Kidney (tissue), 14 donors: ENCODE measurements around the gene NTRK2. TPM values are rescaled to one million over a fixed set of nuclear protein-coding genes. Genes with fewer than 3 reads are reported as not detected.
A peak's percentile ranks its signal among the peaks of the same experiment; 100 is the strongest.

Experiments
- DNase-seq, 5 donors: peaks; one replicate each; pipeline ENCODE4 v3.0.0-alpha.2; 2013 to 2020
- FAIRE-seq: peaks from 2 replicates; lab custom pipeline; 2012; peaks lifted over from hg19 to GRCh38; lab: Jason Lieb, UNC
- H3K27ac ChIP-seq, 2 donors: one replicate each; pipeline ENCODE4 v1.7.0; 2013; ENCODE audit warnings: low read depth in 2 of 2, low read length in 2 of 2, inconsistent platforms in 1 of 2
- H3K27me3 ChIP-seq: one replicate; pipeline ENCODE4 v1.7.1; 2013; ENCODE audit warnings: low read length, inconsistent platforms; ENCODE audit not compliant: control insufficient read depth, insufficient read depth
- H3K36me3 ChIP-seq, 3 donors: one replicate each; pipeline versions ENCODE4 v1.7.0 to v1.7.1; 2013; ENCODE audit warnings: low read length in 3 of 3, control low read depth in 1 of 3, inconsistent platforms in 1 of 3; ENCODE audit not compliant: insufficient read depth in 3 of 3, control insufficient read depth in 2 of 3
- H3K4me1 ChIP-seq, 3 donors: one replicate each; pipeline versions ENCODE4 v1.7.0 to v1.7.1; 2013; ENCODE audit warnings: low read length in 3 of 3, inconsistent platforms in 1 of 3, low read depth in 1 of 3; ENCODE audit not compliant: control insufficient read depth in 2 of 3, insufficient read depth in 2 of 3
- H3K4me3 ChIP-seq, 3 donors: one replicate each; pipeline versions ENCODE4 v1.7.0 to v1.8.1; 2013; ENCODE audit warnings: low read length in 3 of 3, control low read depth in 1 of 3, inconsistent platforms in 1 of 3
- H3K9ac ChIP-seq, 3 donors: one replicate each; pipeline versions ENCODE4 v1.7.0 to v1.7.1; 2013; ENCODE audit warnings: low read length in 3 of 3, control low read depth in 1 of 3, inconsistent platforms in 1 of 3
- H3K9me3 ChIP-seq, 3 donors: one replicate each; pipeline versions ENCODE4 v1.7.0 to v1.7.1; 2013; ENCODE audit warnings: low read length in 3 of 3, control low read depth in 1 of 3, inconsistent platforms in 1 of 3; ENCODE audit not compliant: control insufficient read depth in 2 of 3, insufficient read depth in 1 of 3
- intact Hi-C: fragments of 100-400 bp; cut with DNase I; formaldehyde crosslinking; loops from one replicate; pipeline ENCODE4 v1.11.1; 2022
- polyA plus RNA-seq: library from polyadenylated mRNA; stranded (reverse); fragments of 350-450 nt; fragmentation: Illumina TruSeq; extraction: RNeasy Lipid Tissue Mini Kit (QIAGEN cat#74804); gene quantifications from one replicate; pipeline ENCODE4 v1.2.3, GENCODE V29; 2014; ENCODE audit warnings: low read depth, low replicate concordance; ENCODE audit not compliant: insufficient read depth
- total RNA-seq: library from RNA; stranded (reverse); fragmentation: NEBNext Ultra II Directional; extraction: Animal tissue kit (Norgen Biotek cat#: 25700); gene quantifications from one replicate; pipeline ENCODE4 v1.2.1, GENCODE V29; 2021
- TF ChIP-seq, protein P1 (sequence below): IDR thresholded peaks from 3 replicates; pipeline ENCODE4 v1.5.1; 2012; ENCODE audit warnings: mild to moderate bottlenecking, moderate library complexity, borderline replicate concordance; ENCODE audit not compliant: insufficient read depth; ENCODE audit errors: extremely low read depth
- donor health status: control.
- donor health status: control.
- donor health status: control.
- donor health status: control.
- donor health status: control.
- donor health status: DM: yes; HTN: yes; CAD: no.
- donor health status: Normal renal cell carcinoma (clear cell type).

Gene NTRK2
- total and polyA plus RNA-seq, 2 donors from 2014 or later: 20.0 to 41.2 TPM

DNA sequence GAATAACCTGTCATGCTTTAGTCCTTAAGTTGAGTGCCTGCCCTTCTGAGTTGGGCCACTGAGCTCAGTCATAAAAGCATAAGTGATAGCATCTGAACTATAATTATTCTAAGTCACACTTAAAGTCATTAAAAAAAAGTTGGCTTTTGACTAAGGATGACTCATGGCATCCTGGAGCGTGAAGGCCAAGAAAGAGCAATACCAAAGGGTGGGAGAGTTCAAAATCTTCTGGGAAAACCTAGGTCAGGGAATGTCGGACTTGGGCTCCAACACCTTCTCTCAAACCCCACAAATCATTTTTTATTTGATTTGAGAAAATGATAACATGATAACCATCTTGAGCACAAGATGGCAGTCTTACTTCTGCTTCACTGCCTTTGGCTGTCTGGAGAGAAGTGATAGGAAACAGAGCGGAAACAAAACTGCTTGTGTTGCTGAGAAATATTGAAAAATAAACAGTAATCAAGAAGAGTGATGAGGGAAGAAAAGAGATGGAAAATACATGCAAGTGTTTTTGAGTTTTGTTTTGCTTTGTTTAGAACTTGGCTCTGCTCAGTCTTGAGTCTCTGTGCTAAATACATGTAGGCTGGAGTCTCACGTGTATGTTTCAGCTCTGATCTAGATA is 16.9 kb upstream of the NTRK2 start:
- Histone ChIP-seq H3K9me3 (no peaks in the 10 kb centered on the region), H3K36me3 (no peaks in the 10 kb centered on the region), H3K27me3 (no peaks in the 10 kb centered on the region), H3K4me1 (no peaks in the 10 kb centered on the region), H3K27ac (no peak overlapping the region), H3K9ac (no peak overlapping the region), H3K4me3 (no peak overlapping the region)
- peak in 1 of 5 donors; percentile 51 for DNase-seq
- TF ChIP-seq, protein P1, sequence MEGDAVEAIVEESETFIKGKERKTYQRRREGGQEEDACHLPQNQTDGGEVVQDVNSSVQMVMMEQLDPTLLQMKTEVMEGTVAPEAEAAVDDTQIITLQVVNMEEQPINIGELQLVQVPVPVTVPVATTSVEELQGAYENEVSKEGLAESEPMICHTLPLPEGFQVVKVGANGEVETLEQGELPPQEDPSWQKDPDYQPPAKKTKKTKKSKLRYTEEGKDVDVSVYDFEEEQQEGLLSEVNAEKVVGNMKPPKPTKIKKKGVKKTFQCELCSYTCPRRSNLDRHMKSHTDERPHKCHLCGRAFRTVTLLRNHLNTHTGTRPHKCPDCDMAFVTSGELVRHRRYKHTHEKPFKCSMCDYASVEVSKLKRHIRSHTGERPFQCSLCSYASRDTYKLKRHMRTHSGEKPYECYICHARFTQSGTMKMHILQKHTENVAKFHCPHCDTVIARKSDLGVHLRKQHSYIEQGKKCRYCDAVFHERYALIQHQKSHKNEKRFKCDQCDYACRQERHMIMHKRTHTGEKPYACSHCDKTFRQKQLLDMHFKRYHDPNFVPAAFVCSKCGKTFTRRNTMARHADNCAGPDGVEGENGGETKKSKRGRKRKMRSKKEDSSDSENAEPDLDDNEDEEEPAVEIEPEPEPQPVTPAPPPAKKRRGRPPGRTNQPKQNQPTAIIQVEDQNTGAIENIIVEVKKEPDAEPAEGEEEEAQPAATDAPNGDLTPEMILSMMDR: no peak
- intact Hi-C loops: no loop called here
- no peak for FAIRE-seq

DNA sequence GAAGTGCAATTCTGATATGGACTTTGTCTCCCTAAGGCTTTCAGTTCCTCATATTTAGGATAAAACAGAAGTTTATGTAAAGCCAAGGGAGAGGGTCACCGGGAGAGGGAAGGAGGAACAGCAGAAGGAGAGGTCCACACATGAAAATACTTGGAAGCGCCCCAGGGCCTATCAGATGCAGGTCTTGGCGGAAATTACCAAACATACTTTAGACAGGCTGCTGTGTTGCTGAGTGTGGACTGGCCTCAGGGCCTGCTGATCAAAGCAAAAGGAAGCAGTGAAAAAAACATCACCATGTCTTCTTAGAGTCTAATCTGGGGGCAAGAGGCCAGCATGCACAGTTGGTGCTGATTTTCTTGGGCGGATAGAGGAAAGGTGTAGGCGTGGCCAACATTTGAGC is 14.1 kb upstream of the NTRK2 start:
- FAIRE-seq: no peak

DNA sequence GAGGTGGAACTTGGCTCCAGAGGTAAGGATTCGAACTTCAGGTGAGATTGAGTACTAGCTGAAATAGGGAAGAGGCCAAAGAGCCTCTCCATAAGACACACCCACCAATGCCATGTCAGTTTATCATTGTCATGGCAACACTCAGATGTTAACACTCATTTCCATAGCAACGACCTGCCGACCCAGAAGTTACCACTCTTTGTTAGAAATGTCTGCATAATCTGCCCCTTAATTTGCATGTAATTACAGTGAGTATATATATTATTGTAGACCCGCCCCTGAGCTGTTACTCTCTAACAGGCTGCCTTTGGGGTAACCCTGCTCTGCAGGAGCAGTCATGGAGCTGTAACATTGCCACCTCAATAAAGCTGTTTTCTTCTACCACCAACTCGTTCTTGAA is 10.2 kb upstream of the NTRK2 start:
- Histone ChIP-seq H3K4me3 (no peak overlapping the region), H3K27me3 (no peaks in the 10 kb centered on the region), H3K9ac (no peak overlapping the region), H3K36me3 (no peaks in the 10 kb centered on the region), H3K9me3 (no peaks in the 10 kb centered on the region), H3K27ac (no peak overlapping the region), H3K4me1 (no peaks in the 10 kb centered on the region)
- TF ChIP-seq, protein P1: no peak
- intact Hi-C loops: no loop called here
- DNase-seq: no peak
- no peak for FAIRE-seq

More for the DNA sequence above, 14.1 kb upstream of the NTRK2 start:
- no peak for DNase-seq
- intact Hi-C loops: no loop called here
- Histone ChIP-seq H3K4me3 (no peak overlapping the region), H3K4me1 (no peaks in the 10 kb centered on the region), H3K9me3 (no peaks in the 10 kb centered on the region), H3K36me3 (no peaks in the 10 kb centered on the region), H3K9ac (no peak overlapping the region), H3K27me3 (no peaks in the 10 kb centered on the region), H3K27ac (no peak overlapping the region)
- TF ChIP-seq, protein P1: no peak

DNA sequence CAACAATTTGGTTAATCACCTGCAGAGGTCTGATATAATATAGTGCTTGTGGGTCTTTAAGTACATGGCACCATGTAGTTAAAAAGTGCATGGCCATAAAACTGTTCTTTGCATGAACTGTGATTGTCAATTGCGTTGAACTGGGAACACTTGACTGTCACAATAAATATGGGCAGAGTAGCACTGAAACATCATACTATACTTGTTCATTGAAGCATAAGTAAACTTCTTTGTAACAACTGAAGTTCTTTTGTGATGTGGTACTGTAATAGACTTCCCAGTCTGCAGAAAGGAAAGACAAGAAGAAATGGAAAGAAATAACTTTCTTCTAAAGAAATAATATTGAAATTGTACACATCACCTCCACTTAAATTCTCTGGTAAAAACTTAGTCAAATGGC is 9.8 kb upstream of the NTRK2 start:
- intact Hi-C loops: no loop called here
- no peaks in the 10 kb centered on the region for H3K9me3 ChIP-seq
- DNase-seq: no peak
- TF ChIP-seq, protein P1: no peak
- FAIRE-seq: no peak
- H3K27me3 ChIP-seq: no peaks in the 10 kb centered on the region
- no peaks in the 10 kb centered on the region for H3K36me3 ChIP-seq
- no peaks in the 10 kb centered on the region for H3K4me1 ChIP-seq
- H3K4me3 ChIP-seq: no peak overlapping the region
- no peak overlapping the region for H3K27ac ChIP-seq
- no peak overlapping the region for H3K9ac ChIP-seq
